ENCODE data around the gene CACNA1H. TPM values are rescaled to one million over a fixed set of nuclear protein-coding genes. Genes with fewer than 3 reads are reported as not detected.

CACNA1H gene
- total and polyA plus RNA-seq, 2 donors (not counting 3 experiments of a cell fraction or from before 2014, with no cell fraction given): 0.03 TPM; not detected in 1

- Histone ChIP-seq H3K79me2 (ENCODE audit: control insufficient read depth, insufficient read depth, low read length) (no peaks in the 10 kb centered on the region), H3K36me3 (ENCODE audit: control insufficient read depth in 2 of 2, extremely low read depth in 1 of 2, insufficient read depth in 2 of 2, low read length in 2 of 2) (no peaks in the 10 kb centered on the region), H3K4me1 (ENCODE audit: control insufficient read depth, extremely low read depth, insufficient read depth, low read length) (no peaks in the 10 kb centered on the region), H3K9ac (replicated peaks; ENCODE audit: extremely low read depth, insufficient read depth, low read length) (no peak overlapping the region), H3K4me3 (replicated peaks in 1 of 3; ENCODE audit: insufficient read depth in 1 of 3, low read depth in 1 of 3, low read length in 3 of 3) (no peak overlapping the region), H3K9me3 (replicated peaks; ENCODE audit: control insufficient read depth, insufficient read depth, low read length) (no peaks in the 10 kb centered on the region), H3K27ac (ENCODE audit: insufficient read depth, low read depth, low read length) (no peak overlapping the region), H4K20me1 (replicated peaks; ENCODE audit: control insufficient read depth, extremely low read depth, insufficient read depth, low read length) (no peaks in the 10 kb centered on the region), H2AFZ (ENCODE audit: low read depth, low read length) (no peak overlapping the region), H3K27me3 (ENCODE audit: control insufficient read depth in 2 of 2, insufficient read depth in 2 of 2, low read length in 2 of 2) (no peaks in the 10 kb centered on the region), H3K9me1 (replicated peaks; ENCODE audit: control insufficient read depth, extremely low read depth, insufficient read depth, low read length) (no peaks in the 10 kb centered on the region), H3K4me2 (ENCODE audit: insufficient read depth, low read length) (no peak overlapping the region)
- no TSS peak for BruUV-seq (replicated peaks)
- TF ChIP-seq GATA2 (IDR thresholded peaks at IDR 0.05; ENCODE audit: insufficient read depth, insufficient read length, low read depth, low read length) (no peak), POLR2AphosphoS5 (IDR thresholded peaks at IDR 0.05; ENCODE audit: insufficient read depth, low read depth, low read length) (no peak), CTCF (IDR thresholded peaks at IDR 0.05; ENCODE audit: extremely low read depth in 1 of 2, insufficient read depth in 1 of 2, low read depth in 1 of 2, low read length in 2 of 2) (no peak), MYC (IDR thresholded peaks at IDR 0.05; ENCODE audit: low read depth, low read length) (no peak), MAX (IDR thresholded peaks at IDR 0.05; ENCODE audit: insufficient read depth, insufficient read length) (no peak), EZH2 (IDR thresholded peaks at IDR 0.05; ENCODE audit: borderline replicate concordance, low read depth, low read length, severe bottlenecking) (no peak), POLR2A (IDR thresholded peaks at IDR 0.05; ENCODE audit: low read depth, low read length) (no peak), FOS (IDR thresholded peaks at IDR 0.05; ENCODE audit: borderline replicate concordance, insufficient read depth, low read length) (no peak), JUN (IDR thresholded peaks at IDR 0.05; ENCODE audit: borderline replicate concordance, insufficient read depth, insufficient read length, low read depth) (no peak)
- CTCF ChIA-PET: interaction anchor here (1.4 kb wide), 1 partner anchor 67 kb away, joined by 6 read pairs; no protein-coding TSS in a partner anchor
- FAIRE-seq (no peak), DNase-seq (ENCODE audit: low read depth, low spot score) (no peak)
- intact Hi-C loops (cut with micrococcal nuclease) (no loop called here), dilution Hi-C loops (cut with MboI; ENCODE audit: extremely low pct_ligation_motif_present, low sequenced_read_pairs) (no loop called here)
- POLR2A ChIA-PET: no interaction called here
Observed at GRCh38 chr16:1124795-1125194, 28.1 kb upstream of the CACNA1H start.

Measured in endothelial cell of umbilical vein (primary cell).